K562 (cell line): ENCODE measurements around the gene PPP4R1. TPM values are rescaled to one million over a fixed set of nuclear protein-coding genes. Genes with fewer than 3 reads are reported as not detected.

Source experiments
- ATAC-seq: fragments of 200-7000 bp; cut with Tn5 transposase; 3 replicates; pipeline ENCODE4 v1.9.1; 2020; ENCODE audit warnings: moderate library complexity
- BruUV-seq: library from RNA; stranded (reverse); fragments of 400-500 nt; replicated peaks from 2 replicates; lab custom pipeline; 2021; lab: Mats Ljungman, UMichigan
- CTCF ChIA-PET: fragments of 300-600 bp; formaldehyde crosslinking; extraction: SDS; loops from one replicate; lab custom pipeline; 2021; ENCODE audit warnings: low intra/inter-chr PET ratio; lab: Yijun Ruan, JAX
- POLR2A ChIA-PET: fragments of 300-600, 350-650 bp; sonication (Branson Sonifier 250); formaldehyde crosslinking; extraction: SDS; loops from one replicate; lab custom pipeline; 2021; ENCODE audit warnings: antibody characterized with exemption, inconsistent platforms; lab: Yijun Ruan, JAX
- DNase-seq, 4 experiments: peaks; one replicate each; pipeline versions ENCODE4 v3.0.0 to v3.0.0-alpha.2; 2011 to 2018; ENCODE audit warnings: low spot score in 3 of 4, mixed read lengths in 3 of 4; ENCODE audit errors: extremely low read depth in 1 of 4
- FAIRE-seq: peaks from 2 replicates; lab custom pipeline; 2011; peaks lifted over from hg19 to GRCh38; lab: Jason Lieb, UNC
- H2AFZ ChIP-seq: 2 replicates; pipeline ENCODE4 v1.6.0; 2011; ENCODE audit warnings: low read depth, low read length, control low read depth, inconsistent platforms
- H3K27ac ChIP-seq: fragments of 200-600 bp; 3 replicates; pipeline ENCODE4 v1.8.0; 2011; ENCODE audit warnings: low read depth, mild to moderate bottlenecking, control low read depth, inconsistent platforms, low read length, moderate library complexity, mixed read lengths; ENCODE audit errors: extremely low read depth
- H3K27me3 ChIP-seq, 2 experiments: fragments of 300-600 bp in 1 of 2; 2 replicates in 1 of 2; 3 replicates in 1 of 2; pipeline versions ENCODE4 v1.6.0 to v1.8.0; 2011; ENCODE audit warnings: inconsistent platforms in 2 of 2, low read length in 2 of 2, mild to moderate bottlenecking in 1 of 2, mixed read lengths in 1 of 2, moderate library complexity in 1 of 2; ENCODE audit not compliant: control insufficient read depth in 2 of 2, insufficient read depth in 2 of 2
- H3K36me3 ChIP-seq: fragments of 300-600 bp; 3 replicates; pipeline ENCODE4 v1.8.0; 2011; ENCODE audit warnings: mild to moderate bottlenecking, low read length, inconsistent platforms; ENCODE audit not compliant: control insufficient read depth, insufficient read depth
- H3K4me1 ChIP-seq, 2 experiments: fragments of 200-600 bp in 1 of 2; replicated peaks in 1 of 2; 2 replicates in 1 of 2; 3 replicates in 1 of 2; pipeline versions ENCODE4 v1.5.1 to v1.8.0; 2011; ENCODE audit warnings: inconsistent platforms in 2 of 2, low read length in 2 of 2, mild to moderate bottlenecking in 1 of 2, mixed read lengths in 1 of 2, moderate library complexity in 1 of 2; ENCODE audit not compliant: control insufficient read depth in 2 of 2, insufficient read depth in 2 of 2
- H3K4me2 ChIP-seq: 2 replicates; pipeline ENCODE4 v1.6.1; 2011; ENCODE audit warnings: low read length, control low read depth, inconsistent platforms, mixed read lengths; ENCODE audit not compliant: insufficient read depth
- H3K4me3 ChIP-seq: fragments of 200-600 bp; sonication (generic), shearing (Covaris generic); 2 replicates; pipeline ENCODE4 v1.5.1; 2016; ENCODE audit warnings: control low read depth, inconsistent platforms
- H3K79me2 ChIP-seq: fragments of 200-600 bp; 3 replicates; pipeline ENCODE4 v1.8.0; 2011; ENCODE audit warnings: low read length, inconsistent platforms; ENCODE audit not compliant: control insufficient read depth, insufficient read depth
- H3K9ac ChIP-seq, 2 experiments: 2 replicates each; pipeline versions ENCODE4 v1.6.0 to v1.6.1; 2011; ENCODE audit warnings: low read depth in 2 of 2, low read length in 2 of 2, control low read depth in 1 of 2, inconsistent platforms in 1 of 2, mild to moderate bottlenecking in 1 of 2, mixed read lengths in 1 of 2; ENCODE audit not compliant: insufficient read depth in 1 of 2
- H3K9me1 ChIP-seq: one replicate; pipeline ENCODE4 v1.6.0; 2011; ENCODE audit warnings: inconsistent platforms, mild to moderate bottlenecking, low read length, moderate library complexity; ENCODE audit not compliant: control insufficient read depth, insufficient read depth
- H3K9me3 ChIP-seq: replicated peaks from 2 replicates; pipeline ENCODE4 v1.5.1; 2011; ENCODE audit warnings: low read depth, low read length, inconsistent platforms; ENCODE audit not compliant: control insufficient read depth, insufficient read depth
- H4K20me1 ChIP-seq: replicated peaks from 2 replicates; pipeline ENCODE4 v1.6.1; 2011; ENCODE audit warnings: low read length, inconsistent platforms, mixed read lengths; ENCODE audit not compliant: control insufficient read depth, insufficient read depth
- ARNT ChIP-seq, 2 experiments: fragments of 450-650 bp; IDR thresholded peaks; 2 replicates each; pipeline ENCODE4 v1.6.1; 2016; ENCODE audit warnings: mild to moderate bottlenecking in 1 of 2
- ATF1 ChIP-seq, 2 experiments: fragments of 450-650 bp in 1 of 2; IDR thresholded peaks; 2 replicates each; pipeline ENCODE4 v1.6.1; 2016; ENCODE audit warnings: missing compliant biosample characterization in 1 of 2, missing genetic modification characterization in 1 of 2
- DEAF1 ChIP-seq: fragments of 450-650 bp; formaldehyde crosslinking; IDR thresholded peaks from 2 replicates; pipeline ENCODE4 v1.4.0; 2020; ENCODE audit warnings: mild to moderate bottlenecking, moderate library complexity
- NR0B1 ChIP-seq: fragments of 450-650 bp; IDR thresholded peaks from one replicate; pipeline ENCODE4 v1.6.1; 2018; ENCODE audit warnings: mild to moderate bottlenecking, moderate library complexity; ENCODE audit not compliant: partially characterized antibody
- SMARCA5 ChIP-seq: fragments of 450-650 bp; IDR thresholded peaks from 2 replicates; pipeline ENCODE4 v1.6.1; 2016
- SOX6 ChIP-seq: fragments of 450-650 bp; IDR thresholded peaks from 2 replicates; pipeline ENCODE4 v1.6.1; 2014; ENCODE audit warnings: mild to moderate bottlenecking
- TRIM24 ChIP-seq, 2 experiments: fragments of 450-650 bp; IDR thresholded peaks; 2 replicates each; pipeline ENCODE4 v1.6.1; 2016
- TRIM28 ChIP-seq: fragments of 450-650 bp; IDR thresholded peaks from 2 replicates; pipeline ENCODE4 v1.6.1; 2017
- ZNF175 ChIP-seq: fragments of 200-800 bp; sonication (Bioruptor generic); IDR thresholded peaks from 2 replicates; pipeline ENCODE4 v1.6.1; 2016; ENCODE audit warnings: low read depth, mild to moderate bottlenecking, missing genetic modification characterization, missing compliant biosample characterization
- ZNF354B ChIP-seq: fragments of 250-450 bp; sonication (Bioruptor Pico); IDR thresholded peaks from 2 replicates; pipeline ENCODE4 v1.4.0; 2020
- ZNF507 ChIP-seq: conservative IDR thresholded peaks from 2 replicates; pipeline ENCODE4 v1.6.1; 2017; ENCODE audit warnings: missing genetic modification characterization, missing compliant biosample characterization
- in situ Hi-C: fragments of 300-500 bp; cut with MboI; formaldehyde crosslinking; loops from 4 replicates; pipeline ENCODE4 v1.15.0; 2018; ENCODE audit warnings: inconsistent platforms, mixed read lengths
- intact Hi-C: fragments of 100-400 bp; cut with micrococcal nuclease; formaldehyde crosslinking; loops from 2 replicates; pipeline ENCODE4 v1.14.2; 2022
- polyA plus RNA-seq, 8 experiments: library from polyadenylated mRNA; depleted of rRNA in 4 of 8; stranded (reverse) in 5 of 8; unstranded in 3 of 8; fragments of >200 nt; fragmentation: Nextera tagmentation in 2 of 8; fragmentation: Illumina TruSeq in 1 of 8; extraction: Ambion mirVana in 2 of 8; extraction: Trizol in 1 of 8; gene quantifications; 2 replicates each; pipeline versions ENCODE4 v1.2.1 to v1.2.3, GENCODE V29; 2011 to 2014; ENCODE audit warnings: inconsistent platforms in 1 of 8, missing spikeins in 1 of 8
- total RNA-seq, 7 experiments: library from RNA; depleted of rRNA in 6 of 7; stranded (reverse); fragments of >200 nt in 6 of 7; fragmentation: Illumina TruSeq in 2 of 7; extraction: Trizol in 2 of 7; gene quantifications; 2 replicates each; pipeline versions ENCODE4 v1.2.1 to v1.2.3, GENCODE V29; 2011 to 2021; ENCODE audit warnings: low replicate concordance in 1 of 7
- TF ChIP-seq, protein P1 (sequence below): sonication (generic); formaldehyde crosslinking; IDR thresholded peaks from 2 replicates; pipeline ENCODE4 v1.8.0; 2022; ENCODE audit warnings: mild to moderate bottlenecking, missing genetic modification reagents, borderline replicate concordance
- TF ChIP-seq, protein P2 (sequence below): fragments of 450-650 bp; formaldehyde crosslinking; IDR thresholded peaks from 2 replicates; pipeline ENCODE4 v1.4.0; 2020; ENCODE audit warnings: mild to moderate bottlenecking, moderate library complexity

The PPP4R1 gene
- total and polyA plus RNA-seq, 9 of the 15 experiments (the other 6 are each of a cell fraction or from before 2014, with no cell fraction given): 23.5 to 136 (median 84.5) TPM

GRCh38 chr18:9599328-9599727 lies 15.0 kb downstream of the PPP4R1 start:
- DNase-seq: no peak
- peaks cover 0 to 2% of the 10 kb centered on the region in 2 experiments; a peak in 2 of 5 replicates for H3K4me1 ChIP-seq
- peaks cover 10% of the 10 kb centered on the region for H3K36me3 ChIP-seq
- no peak overlapping the region for H3K9ac ChIP-seq
- no peak for ATAC-seq
- H3K27ac ChIP-seq: no peak overlapping the region
- intact Hi-C loops: no loop called here
- BruUV-seq: no TSS peak
- H3K9me3 ChIP-seq: peaks cover 3% of the 10 kb centered on the region; the same call in 1 of the 2 replicates
- ChIA-PET POLR2A (interaction anchor here (1.0 to 6.9 kb wide), 4 partner anchors 10 to 27 kb away, joined by 3 to 41 read pairs (median 4); no protein-coding TSS in a partner anchor), CTCF (no interaction called here)
- no peak overlapping the region for H2AFZ ChIP-seq
- H3K79me2 ChIP-seq: peaks cover 97% of the 10 kb centered on the region
- no peaks in the 10 kb centered on the region for H3K9me1 ChIP-seq
- no peak overlapping the region for H3K4me3 ChIP-seq
- no peaks in the 10 kb centered on the region for H4K20me1 ChIP-seq
- no peak overlapping the region for H3K4me2 ChIP-seq
- in situ Hi-C loops: no loop called here
- no peaks in the 10 kb centered on the region for H3K27me3 ChIP-seq
- FAIRE-seq: no peak
- TF ChIP-seq ATF1 (CRISPR knock-in tag; IDR thresholded peaks at IDR 0.05): no peak
- TF ChIP-seq ATF1 (tag; IDR thresholded peaks at IDR 0.05): no peak
- no peak for TF ChIP-seq DEAF1
- TF ChIP-seq ZNF175 (CRISPR knock-in tag): no peak
- TF ChIP-seq, protein P1, sequence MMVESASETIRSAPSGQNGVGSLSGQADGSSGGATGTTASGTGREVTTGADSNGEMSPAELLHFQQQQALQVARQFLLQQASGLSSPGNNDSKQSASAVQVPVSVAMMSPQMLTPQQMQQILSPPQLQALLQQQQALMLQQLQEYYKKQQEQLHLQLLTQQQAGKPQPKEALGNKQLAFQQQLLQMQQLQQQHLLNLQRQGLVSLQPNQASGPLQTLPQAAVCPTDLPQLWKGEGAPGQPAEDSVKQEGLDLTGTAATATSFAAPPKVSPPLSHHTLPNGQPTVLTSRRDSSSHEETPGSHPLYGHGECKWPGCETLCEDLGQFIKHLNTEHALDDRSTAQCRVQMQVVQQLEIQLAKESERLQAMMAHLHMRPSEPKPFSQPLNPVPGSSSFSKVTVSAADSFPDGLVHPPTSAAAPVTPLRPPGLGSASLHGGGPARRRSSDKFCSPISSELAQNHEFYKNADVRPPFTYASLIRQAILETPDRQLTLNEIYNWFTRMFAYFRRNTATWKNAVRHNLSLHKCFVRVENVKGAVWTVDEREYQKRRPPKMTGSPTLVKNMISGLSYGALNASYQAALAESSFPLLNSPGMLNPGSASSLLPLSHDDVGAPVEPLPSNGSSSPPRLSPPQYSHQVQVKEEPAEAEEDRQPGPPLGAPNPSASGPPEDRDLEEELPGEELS (CRISPR knock-in tag): no peak
- peak in 1 of 2 experiments; percentile 6; a peak in 1 of 4 replicates for TF ChIP-seq TRIM24 (IDR thresholded peaks at IDR 0.05)
- peak; percentile 98 for TF ChIP-seq ZNF507 (tag)
- peak; percentile 95 for TF ChIP-seq ZNF354B (CRISPR knock-in tag)
- TF ChIP-seq SOX6: no peak
- TF ChIP-seq, protein P2, sequence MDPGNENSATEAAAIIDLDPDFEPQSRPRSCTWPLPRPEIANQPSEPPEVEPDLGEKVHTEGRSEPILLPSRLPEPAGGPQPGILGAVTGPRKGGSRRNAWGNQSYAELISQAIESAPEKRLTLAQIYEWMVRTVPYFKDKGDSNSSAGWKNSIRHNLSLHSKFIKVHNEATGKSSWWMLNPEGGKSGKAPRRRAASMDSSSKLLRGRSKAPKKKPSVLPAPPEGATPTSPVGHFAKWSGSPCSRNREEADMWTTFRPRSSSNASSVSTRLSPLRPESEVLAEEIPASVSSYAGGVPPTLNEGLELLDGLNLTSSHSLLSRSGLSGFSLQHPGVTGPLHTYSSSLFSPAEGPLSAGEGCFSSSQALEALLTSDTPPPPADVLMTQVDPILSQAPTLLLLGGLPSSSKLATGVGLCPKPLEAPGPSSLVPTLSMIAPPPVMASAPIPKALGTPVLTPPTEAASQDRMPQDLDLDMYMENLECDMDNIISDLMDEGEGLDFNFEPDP (CRISPR knock-in tag): no peak
- TF ChIP-seq SMARCA5: 0 out of 2 replicates have a peak, but pooled peaks have one; percentile 15
- TF ChIP-seq NR0B1: no peak
- TF ChIP-seq ARNT (IDR thresholded peaks at IDR 0.05): 0 out of 4 replicates have a peak, but pooled peaks of 1 of the 2 experiments have one; percentile 26
- peak; percentile 36; the same call in 1 of the 2 replicates for TF ChIP-seq TRIM28
